K562 (cell line): ENCODE results near the gene SECISBP2. TPM values are rescaled to one million over a fixed set of nuclear protein-coding genes. Genes with fewer than 3 reads are reported as not detected.
A peak's percentile ranks its signal among the peaks of the same experiment; 100 is the strongest.

ENCODE experiments used
- ADNP ChIP-seq: fragments of 200-800 bp; sonication (Bioruptor generic); IDR thresholded peaks from 2 replicates; pipeline ENCODE4 v1.6.1; 2016; ENCODE audit warnings: missing genetic modification characterization, missing compliant biosample characterization
- CHCHD3 ChIP-seq: fragments of 250-450 bp; sonication (Bioruptor Pico); IDR thresholded peaks from 2 replicates; pipeline ENCODE4 v2.1.2; 2022; ENCODE audit warnings: mild to moderate bottlenecking
- DEAF1 ChIP-seq: fragments of 450-650 bp; formaldehyde crosslinking; IDR thresholded peaks from 2 replicates; pipeline ENCODE4 v1.4.0; 2020; ENCODE audit warnings: mild to moderate bottlenecking, moderate library complexity
- DNMT1 ChIP-seq: fragments of 450-650 bp; IDR thresholded peaks from 2 replicates; pipeline ENCODE4 v1.6.1; 2016; ENCODE audit warnings: antibody characterized with exemption, mild to moderate bottlenecking
- FOXA1 ChIP-seq: fragments of 450-650 bp; IDR thresholded peaks from 2 replicates; pipeline ENCODE4 v1.6.1; 2016; ENCODE audit warnings: mild to moderate bottlenecking, borderline replicate concordance
- GABPB1 ChIP-seq: sonication (generic); formaldehyde crosslinking; IDR thresholded peaks from 2 replicates; pipeline ENCODE4 v1.8.0; 2022; ENCODE audit warnings: mild to moderate bottlenecking, missing genetic modification reagents
- GTF2E2 ChIP-seq: fragments of 200-800 bp; sonication (Bioruptor generic); IDR thresholded peaks from 2 replicates; pipeline ENCODE4 v1.6.1; 2016; ENCODE audit warnings: missing genetic modification characterization, missing compliant biosample characterization
- HDAC1 ChIP-seq, 2 experiments: fragments of 450-650 bp; IDR thresholded peaks; 2 replicates each; pipeline ENCODE4 v1.6.1; 2016 to 2017; ENCODE audit warnings: inconsistent platforms in 1 of 2, mild to moderate bottlenecking in 1 of 2, moderate library complexity in 1 of 2
- IRF9 ChIP-seq: fragments of 450-650 bp; IDR thresholded peaks from 2 replicates; pipeline ENCODE4 v1.6.1; 2016; ENCODE audit warnings: missing biosample characterization, missing genetic modification characterization
- NFRKB ChIP-seq: fragments of 450-650 bp; IDR thresholded peaks from 2 replicates; pipeline ENCODE4 v1.6.1; 2016; ENCODE audit warnings: low read depth
- RBFOX2 ChIP-seq: fragments of 200-400 bp; formaldehyde crosslinking; IDR thresholded peaks from 2 replicates; pipeline ENCODE4 v1.6.1; 2017; ENCODE audit warnings: low read depth, mild to moderate bottlenecking, low read length, moderate library complexity
- SMAD4 ChIP-seq: fragments of 250-450 bp; sonication (Bioruptor Pico); conservative IDR thresholded peaks from 2 replicates; pipeline ENCODE4 v1.8.0; 2021; ENCODE audit warnings: inconsistent platforms, mild to moderate bottlenecking, moderate library complexity
- STAT5B ChIP-seq: fragments of 250-450 bp; sonication (Bioruptor Pico); IDR thresholded peaks from 2 replicates; pipeline ENCODE4 v1.8.0; 2021; ENCODE audit warnings: mild to moderate bottlenecking, inconsistent platforms
- ZFX ChIP-seq: sonication (generic); formaldehyde crosslinking; IDR thresholded peaks from 2 replicates; pipeline ENCODE4 v1.8.0; 2022; ENCODE audit warnings: mild to moderate bottlenecking, missing genetic modification reagents, moderate library complexity
- ZNF124 ChIP-seq: sonication (generic); formaldehyde crosslinking; IDR thresholded peaks from 2 replicates; pipeline ENCODE4 v1.8.1; 2022; ENCODE audit warnings: missing genetic modification reagents
- ZNF280B ChIP-seq: fragments of 250-450 bp; sonication (Bioruptor Pico); IDR thresholded peaks from 2 replicates; pipeline ENCODE4 v1.5.1; 2021; ENCODE audit warnings: mild to moderate bottlenecking
- ZNF398 ChIP-seq: fragments of 250-450 bp; sonication (Bioruptor Pico); IDR thresholded peaks from 2 replicates; pipeline ENCODE4 v1.8.0; 2021; ENCODE audit warnings: moderate library complexity, mild to moderate bottlenecking, inconsistent platforms
- polyA plus RNA-seq, 8 experiments: library from polyadenylated mRNA; depleted of rRNA in 4 of 8; stranded (reverse) in 5 of 8; unstranded in 3 of 8; fragments of >200 nt; fragmentation: Nextera tagmentation in 2 of 8; fragmentation: Illumina TruSeq in 1 of 8; extraction: Ambion mirVana in 2 of 8; extraction: Trizol in 1 of 8; gene quantifications; 2 replicates each; pipeline versions ENCODE4 v1.2.1 to v1.2.3, GENCODE V29; 2011 to 2014; ENCODE audit warnings: inconsistent platforms in 1 of 8, missing spikeins in 1 of 8
- total RNA-seq, 7 experiments: library from RNA; depleted of rRNA in 6 of 7; stranded (reverse); fragments of >200 nt in 6 of 7; fragmentation: Illumina TruSeq in 2 of 7; extraction: Trizol in 2 of 7; gene quantifications; 2 replicates each; pipeline versions ENCODE4 v1.2.1 to v1.2.3, GENCODE V29; 2011 to 2021; ENCODE audit warnings: low replicate concordance in 1 of 7
- TF ChIP-seq, protein P1 (sequence below), 2 experiments: fragments of 200-800 bp in 1 of 2; sonication (Bioruptor generic) in 1 of 2; sonication (generic) in 1 of 2; formaldehyde crosslinking in 1 of 2; IDR thresholded peaks in 1 of 2; conservative IDR thresholded peaks in 1 of 2; 2 replicates each; pipeline versions ENCODE4 v1.5.0 to v1.6.1; 2016 to 2020; ENCODE audit warnings: missing compliant biosample characterization in 1 of 2, missing genetic modification characterization in 1 of 2, missing genetic modification reagents in 1 of 2

SECISBP2 gene
- total and polyA plus RNA-seq, 9 of the 15 experiments (the other 6 are each of a cell fraction or from before 2014, with no cell fraction given) = 3.2 to 41.6 (median 26.1) TPM

GRCh38 chr9:89318123-89319014, at the start of gene SECISBP2 (continued):
- TF ChIP-seq DEAF1 (no peak), FOXA1 (no peak), ZNF280B (CRISPR knock-in tag) (no peak), DNMT1 (0 out of 2 replicates have a peak, but pooled peaks have one; percentile 56), NFRKB (no peak), GABPB1 (CRISPR knock-in tag) (peak; percentile 99), ZNF124 (no peak), IRF9 (tag) (no peak), HDAC1 (IDR thresholded peaks at IDR 0.05) (peak in 1 of 2 experiments; percentile 98; a peak in 3 of 4 replicates), ZFX (CRISPR knock-in tag) (peak; percentile 98), STAT5B (no peak), ZNF398 (CRISPR knock-in tag) (no peak), ADNP (tag) (no peak), SMAD4 (peak; percentile 79), GTF2E2 (tag) (peak; percentile 29; the same call in 1 of the 2 replicates), RBFOX2 (peak; percentile 98), CHCHD3 (CRISPR knock-in tag) (peak; percentile 4; the same call in 1 of the 2 replicates)
- TF ChIP-seq, protein P1, sequence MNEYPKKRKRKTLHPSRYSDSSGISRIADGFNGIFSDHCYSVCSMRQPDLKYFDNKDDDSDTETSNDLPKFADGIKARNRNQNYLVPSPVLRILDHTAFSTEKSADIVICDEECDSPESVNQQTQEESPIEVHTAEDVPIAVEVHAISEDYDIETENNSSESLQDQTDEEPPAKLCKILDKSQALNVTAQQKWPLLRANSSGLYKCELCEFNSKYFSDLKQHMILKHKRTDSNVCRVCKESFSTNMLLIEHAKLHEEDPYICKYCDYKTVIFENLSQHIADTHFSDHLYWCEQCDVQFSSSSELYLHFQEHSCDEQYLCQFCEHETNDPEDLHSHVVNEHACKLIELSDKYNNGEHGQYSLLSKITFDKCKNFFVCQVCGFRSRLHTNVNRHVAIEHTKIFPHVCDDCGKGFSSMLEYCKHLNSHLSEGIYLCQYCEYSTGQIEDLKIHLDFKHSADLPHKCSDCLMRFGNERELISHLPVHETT (CRISPR knock-in tag; conservative IDR thresholded peaks at IDR 0.05 in 1 of 2, IDR thresholded peaks at IDR 0.05 in 1 of 2) = peak in 1 of 2 experiments; percentile 92; a peak in 2 of 4 replicates
